HepG2 (cell line): ENCODE results near the gene ALB. TPM values are rescaled to one million over a fixed set of nuclear protein-coding genes. Genes with fewer than 3 reads are reported as not detected.

ENCODE experiments used
- ATF1 ChIP-seq: IDR thresholded peaks from 2 replicates; pipeline ENCODE4 v1.6.1; 2016; ENCODE audit warnings: mild to moderate bottlenecking, control low read depth
- ATF5 ChIP-seq: sonication (generic); formaldehyde crosslinking; IDR thresholded peaks from 2 replicates; pipeline ENCODE4 v1.4.0; 2020; ENCODE audit warnings: mild to moderate bottlenecking, low read depth, missing genetic modification reagents
- DRAP1 ChIP-seq: IDR thresholded peaks from 2 replicates; pipeline ENCODE4 v1.6.1; 2016; ENCODE audit warnings: missing genetic modification reagents, missing compliant biosample characterization
- FLYWCH1 ChIP-seq: sonication (generic); formaldehyde crosslinking; IDR thresholded peaks from 2 replicates; pipeline ENCODE4 v1.8.1; 2023; ENCODE audit warnings: mild to moderate bottlenecking, missing genetic modification reagents
- HINFP ChIP-seq: sonication (generic); formaldehyde crosslinking; IDR thresholded peaks from 2 replicates; pipeline ENCODE4 v1.4.0; 2020; ENCODE audit warnings: low read depth, mild to moderate bottlenecking, missing genetic modification reagents
- KAT8 ChIP-seq: IDR thresholded peaks from 2 replicates; pipeline ENCODE4 v1.6.1; 2016; ENCODE audit warnings: missing genetic modification reagents, missing compliant biosample characterization
- KDM5B ChIP-seq: sonication (generic); formaldehyde crosslinking; IDR thresholded peaks from 2 replicates; pipeline ENCODE4 v1.4.0; 2020; ENCODE audit warnings: missing genetic modification reagents, mild to moderate bottlenecking, borderline replicate concordance
- KDM6A ChIP-seq: IDR thresholded peaks from 2 replicates; pipeline ENCODE4 v1.6.1; 2016; ENCODE audit warnings: low read depth
- KMT2A ChIP-seq: sonication (generic); formaldehyde crosslinking; IDR thresholded peaks from 2 replicates; pipeline ENCODE4 v1.4.0; 2020; ENCODE audit warnings: missing genetic modification reagents
- NCOA2 ChIP-seq: sonication (generic); formaldehyde crosslinking; IDR thresholded peaks from 2 replicates; pipeline ENCODE4 v1.8.0; 2022; ENCODE audit warnings: inconsistent platforms
- NFIB ChIP-seq: sonication (generic); formaldehyde crosslinking; IDR thresholded peaks from 2 replicates; pipeline ENCODE4 v1.9.0; 2021; ENCODE audit warnings: missing genetic modification reagents, mild to moderate bottlenecking, borderline replicate concordance
- RBM22 ChIP-seq: fragments of 200-400 bp; formaldehyde crosslinking; optimal IDR thresholded peaks from 2 replicates; pipeline ENCODE3; 2017; ENCODE audit warnings: mild to moderate bottlenecking, low read length, moderate library complexity
- SIN3A ChIP-seq: IDR thresholded peaks from 2 replicates; pipeline ENCODE4 v1.6.1; 2011; ENCODE audit warnings: low read depth, mild to moderate bottlenecking, control low read depth, low read length, borderline replicate concordance
- SSRP1 ChIP-seq: IDR thresholded peaks from 2 replicates; pipeline ENCODE4 v1.6.1; 2016; ENCODE audit warnings: control low read depth
- ZNF136 ChIP-seq: sonication (generic); formaldehyde crosslinking; IDR thresholded peaks from 2 replicates; pipeline ENCODE4 v1.8.1; 2022; ENCODE audit warnings: low read depth, mild to moderate bottlenecking, moderate library complexity, missing genetic modification reagents
- ZNF256 ChIP-seq: sonication (generic); formaldehyde crosslinking; conservative IDR thresholded peaks from 2 replicates; pipeline ENCODE4 v1.4.0; 2020; ENCODE audit warnings: missing genetic modification reagents
- ZNF33A ChIP-seq: sonication (generic); formaldehyde crosslinking; IDR thresholded peaks from 2 replicates; pipeline ENCODE4 v1.5.1; 2020; ENCODE audit warnings: missing genetic modification reagents, mild to moderate bottlenecking, moderate library complexity, borderline replicate concordance
- ZNF34 ChIP-seq: sonication (generic); formaldehyde crosslinking; IDR thresholded peaks from 2 replicates; pipeline ENCODE4 v1.4.0; 2020; ENCODE audit warnings: mild to moderate bottlenecking, missing genetic modification reagents, borderline replicate concordance
- ZNF512 ChIP-seq: sonication (generic); formaldehyde crosslinking; IDR thresholded peaks from 2 replicates; pipeline ENCODE4 v1.4.0; 2020; ENCODE audit warnings: mild to moderate bottlenecking, missing genetic modification reagents
- ZNF704 ChIP-seq: sonication (generic); formaldehyde crosslinking; IDR thresholded peaks from 2 replicates; pipeline ENCODE4 v1.8.1; 2023; ENCODE audit warnings: mild to moderate bottlenecking, inconsistent platforms, moderate library complexity, missing genetic modification reagents, borderline replicate concordance
- ZNF746 ChIP-seq: sonication (generic); formaldehyde crosslinking; IDR thresholded peaks from 2 replicates; pipeline ENCODE4 v1.8.0; 2022; ENCODE audit warnings: mild to moderate bottlenecking, missing genetic modification reagents
- ZXDC ChIP-seq: sonication (generic); formaldehyde crosslinking; IDR thresholded peaks from 2 replicates; pipeline ENCODE4 v1.5.0; 2020; ENCODE audit warnings: mild to moderate bottlenecking, missing genetic modification reagents
- polyA plus RNA-seq, 8 experiments: library from polyadenylated mRNA; depleted of rRNA in 3 of 8; stranded (reverse) in 7 of 8; unstranded in 1 of 8; fragments of >200 nt; fragmentation: Illumina TruSeq in 4 of 8; extraction: Trizol in 4 of 8; gene quantifications; 2 replicates each; pipeline versions ENCODE4 v1.2.1 to v1.2.3, GENCODE V29; 2011 to 2016; ENCODE audit warnings: low read depth in 4 of 8, missing spikeins in 1 of 8, mixed read lengths in 1 of 8; ENCODE audit not compliant: insufficient read depth in 1 of 8
- total RNA-seq, 5 experiments: library from RNA; depleted of rRNA; stranded (reverse); fragments of >200 nt; fragmentation: Illumina TruSeq; extraction: Trizol; gene quantifications; 2 replicates each; pipeline ENCODE4 v1.2.3, GENCODE V29; 2016; ENCODE audit warnings: low read depth in 1 of 5

The ALB gene
- total and polyA plus RNA-seq, 2 of the 13 experiments (the other 11 are each of a cell fraction or from before 2014, with no cell fraction given): 22,259 to 22,625 TPM

GRCh38 chr4:73434311-73434710 lies 30.2 kb downstream of the ALB start (continued):
- TF ChIP-seq ZXDC (CRISPR knock-in tag) (no peak), ZNF136 (CRISPR knock-in tag) (no peak), ZNF704 (CRISPR knock-in tag) (no peak), KAT8 (CRISPR knock-in tag) (no peak; the same call in 1 of the 2 replicates), ZNF33A (no peak), ATF1 (CRISPR knock-in tag) (no peak), SIN3A (no peak), KMT2A (CRISPR knock-in tag) (no peak), ZNF746 (CRISPR knock-in tag) (no peak), DRAP1 (peak; percentile 42; the same call in 1 of the 2 replicates), RBM22 (no peak), SSRP1 (CRISPR knock-in tag) (no peak), KDM6A (no peak), ZNF34 (no peak), NCOA2 (no peak), ZNF512 (CRISPR knock-in tag) (no peak), FLYWCH1 (CRISPR knock-in tag) (no peak), HINFP (CRISPR knock-in tag) (no peak), NFIB (CRISPR knock-in tag) (no peak), KDM5B (CRISPR knock-in tag) (no peak), ATF5 (CRISPR knock-in tag) (no peak), ZNF256 (CRISPR knock-in tag) (no peak)
